MM.1S (cell line): ENCODE data around the gene SMIM10.
"Not testable (repeated sequence)": the region's sequence is repeated elsewhere in the genome, so short reads cannot be mapped to it uniquely, and the experiment has no call there.

ENCODE experiments used
- DNase-seq: peaks from one replicate; pipeline ENCODE4 v3.0.0-alpha.2; 2015
- H2AFZ ChIP-seq: fragments of 300-600 bp; sonication (generic); 2 replicates; pipeline ENCODE4 v1.6.0; 2016; ENCODE audit warnings: antibody characterized with exemption, low read length
- H3F3A ChIP-seq: fragments of 300-600 bp; sonication (generic); 2 replicates; pipeline ENCODE4 v1.6.1; 2016; ENCODE audit warnings: mild to moderate bottlenecking, antibody characterized with exemption, low read length, moderate library complexity, mixed read lengths; ENCODE audit not compliant: insufficient read depth
- H3K27ac ChIP-seq: fragments of 300-600 bp; sonication (generic); 2 replicates; pipeline ENCODE4 v1.5.1; 2016; ENCODE audit warnings: mild to moderate bottlenecking, low read length
- H3K27me3 ChIP-seq: fragments of 300-600 bp; sonication (generic); replicated peaks from 2 replicates; pipeline ENCODE4 v1.6.0; 2016; ENCODE audit warnings: low read length; ENCODE audit not compliant: insufficient read depth
- H3K36me3 ChIP-seq: fragments of 300-600 bp; sonication (generic); replicated peaks from 2 replicates; pipeline ENCODE4 v1.6.1; 2016; ENCODE audit warnings: mild to moderate bottlenecking, low read length, mixed read lengths; ENCODE audit not compliant: insufficient read depth
- H3K4me1 ChIP-seq: fragments of 300-600 bp; sonication (generic); 2 replicates; pipeline ENCODE4 v1.6.1; 2016; ENCODE audit warnings: low read length, mixed read lengths
- H3K4me2 ChIP-seq: fragments of 300-600 bp; sonication (generic); 2 replicates; pipeline ENCODE4 v1.6.0; 2016; ENCODE audit warnings: low read depth, low read length
- H3K4me3 ChIP-seq: fragments of 300-600 bp; sonication (generic); 2 replicates; pipeline ENCODE4 v1.5.1; 2016; ENCODE audit warnings: low read length, mixed read lengths
- H3K79me2 ChIP-seq: fragments of 300-600 bp; sonication (generic); 2 replicates; pipeline ENCODE4 v1.6.1; 2016; ENCODE audit warnings: mixed run types, low read length, mixed read lengths
- H3K9ac ChIP-seq: fragments of 300-600 bp; sonication (generic); 2 replicates; pipeline ENCODE4 v1.6.1; 2016; ENCODE audit warnings: low read length, mixed read lengths
- H3K9me2 ChIP-seq: fragments of 300-600 bp; sonication (generic); replicated peaks from 2 replicates; pipeline ENCODE4 v1.6.1; 2016; ENCODE audit warnings: mild to moderate bottlenecking, low read length, mixed read lengths; ENCODE audit not compliant: insufficient read depth
- H3K9me3 ChIP-seq: fragments of 300-600 bp; sonication (generic); replicated peaks from 2 replicates; pipeline ENCODE4 v1.6.1; 2016; ENCODE audit warnings: mild to moderate bottlenecking, low read length, mixed read lengths; ENCODE audit not compliant: insufficient read depth
- H4K20me1 ChIP-seq: fragments of 300-600 bp; sonication (generic); 2 replicates; pipeline ENCODE4 v1.6.1; 2016; ENCODE audit warnings: mild to moderate bottlenecking, low read length, moderate library complexity, mixed read lengths; ENCODE audit not compliant: insufficient read depth
- CTCF ChIP-seq: fragments of 300-600 bp; sonication (generic); IDR thresholded peaks from 2 replicates; pipeline ENCODE4 v1.5.1; 2016; ENCODE audit warnings: antibody characterized with exemption, low read length, mixed read lengths
- EZH2 ChIP-seq: fragments of 300-600 bp; sonication (generic); optimal IDR thresholded peaks from 2 replicates; pipeline ENCODE3; 2017; ENCODE audit warnings: low read depth, mild to moderate bottlenecking, antibody characterized with exemption, low read length, mixed read lengths
- EZH2phosphoT487 ChIP-seq: fragments of 300-600 bp; sonication (generic); IDR thresholded peaks from 2 replicates; pipeline ENCODE4 v1.6.1; 2018; ENCODE audit warnings: antibody characterized with exemption, low read length

The SMIM10 gene

DNA sequence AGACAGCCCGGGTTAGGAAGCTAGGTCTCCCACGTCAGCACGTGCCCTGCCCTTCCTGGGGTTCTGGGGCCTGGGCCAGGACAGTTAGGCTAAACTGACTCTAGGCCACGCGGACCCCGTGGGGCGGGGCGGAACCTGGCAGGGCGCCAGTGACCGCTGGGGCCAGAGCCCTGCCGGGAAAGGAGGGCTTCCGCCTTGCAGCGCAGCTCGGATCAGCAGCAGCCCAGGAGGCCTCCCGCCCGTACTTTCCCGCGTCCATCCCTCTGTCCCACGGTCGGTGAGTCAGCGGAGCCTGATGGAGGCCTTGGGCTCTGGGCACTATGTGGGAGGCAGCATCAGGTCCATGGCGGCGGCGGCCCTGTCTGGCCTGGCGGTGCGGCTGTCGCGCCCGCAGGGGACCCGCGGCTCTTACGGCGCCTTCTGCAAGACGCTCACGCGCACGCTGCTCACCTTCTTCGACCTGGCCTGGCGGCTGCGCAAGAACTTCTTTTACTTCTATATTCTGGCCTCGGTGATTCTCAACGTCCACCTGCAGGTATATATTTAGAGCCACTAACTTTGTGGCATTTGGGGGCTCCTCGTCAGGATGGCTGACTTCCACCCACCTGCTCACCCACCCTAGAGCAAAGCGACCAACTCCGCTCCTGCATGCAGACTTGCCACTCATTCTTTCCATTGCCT, at the start of gene SMIM10:
Gene SMIM10 (plus strand): TSS at position 191 of the 681 bp plus-strand sequence. CDS start 105 bp downstream, at position 296.
- H3K27ac ChIP-seq = no peak within 1 kb of the TSS
- H3K36me3 ChIP-seq = no peaks in the 10 kb centered on the region
- peak; percentile 17 for DNase-seq
- no peaks in the 10 kb centered on the region for H3K27me3 ChIP-seq
- no peaks in the 10 kb centered on the region for H3K4me1 ChIP-seq
- H3K4me2 ChIP-seq = peak within 1 kb of the TSS; percentile 51; the same call in 1 of the 2 replicates
- no peak within 1 kb of the TSS for H3K9ac ChIP-seq
- H3K79me2 ChIP-seq = no peaks in the 10 kb centered on the region
- H3F3A ChIP-seq = no peaks in the 10 kb centered on the region
- TF ChIP-seq CTCF (no peak), EZH2phosphoT487 (no peak), EZH2 (no peak)
- peak within 1 kb of the TSS; percentile 45 for H2AFZ ChIP-seq
- H3K4me3 ChIP-seq = peak within 1 kb of the TSS; percentile 40
- no peaks in the 10 kb centered on the region for H3K9me3 ChIP-seq
- H3K9me2 ChIP-seq = no peaks in the 10 kb centered on the region
- no peaks in the 10 kb centered on the region for H4K20me1 ChIP-seq

DNA sequence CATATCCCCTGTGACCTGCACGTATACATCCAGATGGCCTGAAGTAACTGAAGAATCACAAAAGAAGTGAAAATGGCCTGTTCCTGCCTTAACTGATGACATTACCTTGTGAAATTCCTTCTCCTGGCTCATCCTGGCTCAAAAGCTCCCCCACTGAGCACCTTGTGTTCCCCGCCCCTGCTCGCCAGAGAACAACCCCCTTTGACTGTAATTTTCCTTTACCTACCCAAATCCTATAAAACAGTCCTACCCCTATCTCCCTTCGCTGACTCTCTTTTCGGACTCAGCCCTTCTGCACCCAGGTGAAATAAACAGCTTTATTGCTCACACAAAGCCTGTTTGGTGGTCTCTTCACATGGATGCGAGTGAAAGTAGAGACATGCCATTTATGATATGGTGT, 44.4 kb upstream of the SMIM10 start:
- not testable (repeated sequence) for DNase-seq, H3K9me2 ChIP-seq, H3K36me3 ChIP-seq, H3K79me2 ChIP-seq, H3K4me2 ChIP-seq, H3K4me1 ChIP-seq, H3K9ac ChIP-seq, H3K27me3 ChIP-seq, H3K4me3 ChIP-seq, H3K27ac ChIP-seq, H4K20me1 ChIP-seq, H2AFZ ChIP-seq, H3F3A ChIP-seq, H3K9me3 ChIP-seq

- H3K27me3 ChIP-seq = no peaks in the 10 kb centered on the region
- TF ChIP-seq CTCF (no peak), EZH2phosphoT487 (no peak), EZH2 (no peak)
- no peak overlapping the region for H3K4me2 ChIP-seq
- no peaks in the 10 kb centered on the region for H3K79me2 ChIP-seq
- H4K20me1 ChIP-seq = no peaks in the 10 kb centered on the region
- no peak overlapping the region for H2AFZ ChIP-seq
- H3K27ac ChIP-seq = no peak overlapping the region
- no peak for DNase-seq
- no peaks in the 10 kb centered on the region for H3K9me3 ChIP-seq
- H3F3A ChIP-seq = no peaks in the 10 kb centered on the region
- no peaks in the 10 kb centered on the region for H3K9me2 ChIP-seq
- H3K4me1 ChIP-seq = no peaks in the 10 kb centered on the region
- no peaks in the 10 kb centered on the region for H3K36me3 ChIP-seq
- no peak overlapping the region for H3K4me3 ChIP-seq
- no peak overlapping the region for H3K9ac ChIP-seq
These were observed 42.2 kb upstream of the SMIM10 start for GRCh38 chrX:134948333-134949241.
